Panc1 (cell line): ENCODE measurements around the gene WFDC5.

Source experiments
- CTCF ChIP-seq: fragments of 450-650 bp; IDR thresholded peaks from 2 replicates; pipeline ENCODE4 v1.5.1; 2017; ENCODE audit warnings: mild to moderate bottlenecking
- POLR2AphosphoS5 ChIP-seq: IDR thresholded peaks from 2 replicates; pipeline ENCODE4 v1.6.1; 2012; ENCODE audit warnings: mild to moderate bottlenecking, low read depth, low read length, moderate library complexity
- REST ChIP-seq, 2 experiments: IDR thresholded peaks; 2 replicates each; pipeline ENCODE4 v1.6.1; 2011 to 2012; ENCODE audit warnings: low read depth in 2 of 2, control low read depth in 1 of 2, low read length in 1 of 2, mild to moderate bottlenecking in 1 of 2, moderate library complexity in 1 of 2; ENCODE audit not compliant: insufficient read depth in 1 of 2
- SIN3A ChIP-seq: IDR thresholded peaks from 2 replicates; pipeline ENCODE4 v1.6.1; 2012; ENCODE audit warnings: low read depth, mild to moderate bottlenecking, low read length, moderate library complexity, borderline replicate concordance; ENCODE audit not compliant: insufficient read depth
- TCF7L2 ChIP-seq: IDR thresholded peaks from 2 replicates; pipeline ENCODE4 v1.6.1; 2011; ENCODE audit warnings: mild to moderate bottlenecking, low read depth, low read length, inconsistent platforms

- TF ChIP-seq CTCF (no peak), SIN3A (no peak), POLR2AphosphoS5 (no peak), TCF7L2 (no peak), REST (IDR thresholded peaks at IDR 0.05; ENCODE audit: insufficient read depth in 1 of 2, low read depth in 2 of 2, low read length in 1 of 2) (no peak)
Measured at GRCh38 chr20:45090481-45090880, 24.5 kb downstream of the WFDC5 start.
